Stimulated activated CD8-positive, alpha-beta memory T cell treated with anti-CD3 and anti-CD28 coated beads, Interleukin-7, amount 100 ng/mL, for 4 hours (primary cell): ENCODE measurements around the gene CCNB3.

ENCODE experiments used
- DNase-seq, 2 donors: peaks; one replicate each; pipeline ENCODE4 v3.0.0-alpha.2; 2020; ENCODE audit warnings: low read depth in 2 of 2

Gene CCNB3

GRCh38 chrX:50343917-50344316, 139.4 kb downstream of the CCNB3 start:
- no peak for DNase-seq

DNA sequence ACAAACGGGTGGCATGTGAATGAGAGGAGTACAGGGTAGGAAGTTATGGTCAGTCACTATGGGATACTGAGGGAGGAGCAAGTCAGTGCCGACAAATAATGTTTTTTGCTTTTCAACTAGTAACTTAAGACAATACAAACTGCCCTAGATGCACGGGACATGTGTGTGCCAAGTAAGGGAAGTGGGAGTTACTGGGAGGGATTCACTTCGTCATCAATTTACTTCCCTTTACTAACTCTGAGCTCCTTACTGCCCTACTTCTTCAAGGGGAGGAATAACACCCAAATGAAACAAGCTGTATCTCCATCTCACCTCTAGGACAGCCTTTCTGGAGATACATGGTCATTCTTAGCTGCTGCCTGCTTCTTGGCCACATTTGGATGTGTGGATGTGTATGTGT, 168.4 kb downstream of the CCNB3 start:
- no peak for DNase-seq

DNA sequence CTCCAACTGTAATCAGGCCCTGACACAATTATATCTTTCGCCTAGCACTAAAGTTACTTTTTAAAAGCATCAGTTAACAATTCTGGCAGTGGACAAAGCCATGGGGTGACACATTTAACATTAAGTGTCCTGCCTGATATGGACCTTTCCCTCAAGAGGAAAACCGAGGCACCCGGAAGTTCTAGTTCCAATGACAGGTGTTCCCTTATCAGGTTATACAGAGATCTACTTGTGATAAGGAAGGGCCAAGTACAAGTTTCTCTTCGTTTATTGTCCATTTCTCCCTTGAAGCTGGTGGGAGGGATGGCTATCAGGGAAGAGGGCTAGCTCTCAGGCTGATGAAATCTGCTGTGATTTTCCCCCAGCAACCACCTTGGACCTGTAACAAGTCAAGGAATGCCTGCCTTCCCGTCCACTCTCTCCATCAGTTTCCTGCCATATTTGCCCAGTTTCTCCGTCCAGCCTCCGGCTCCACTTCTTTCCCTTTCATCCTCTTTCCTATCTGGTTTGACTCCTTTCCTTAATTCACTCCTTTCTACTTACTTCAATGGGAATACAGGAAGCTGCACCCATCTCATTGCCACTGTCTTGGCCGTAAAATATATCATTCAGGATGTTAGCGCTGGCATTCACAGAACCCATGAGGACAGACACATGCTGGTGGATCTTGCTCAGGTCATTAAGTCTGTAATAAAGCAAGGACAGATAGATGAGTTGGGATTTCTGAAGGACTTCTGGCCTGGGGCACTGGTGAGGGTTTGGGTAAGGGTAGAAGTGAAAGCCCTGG, 171.1 kb downstream of the CCNB3 start:
- DNase-seq: no peak

DNA sequence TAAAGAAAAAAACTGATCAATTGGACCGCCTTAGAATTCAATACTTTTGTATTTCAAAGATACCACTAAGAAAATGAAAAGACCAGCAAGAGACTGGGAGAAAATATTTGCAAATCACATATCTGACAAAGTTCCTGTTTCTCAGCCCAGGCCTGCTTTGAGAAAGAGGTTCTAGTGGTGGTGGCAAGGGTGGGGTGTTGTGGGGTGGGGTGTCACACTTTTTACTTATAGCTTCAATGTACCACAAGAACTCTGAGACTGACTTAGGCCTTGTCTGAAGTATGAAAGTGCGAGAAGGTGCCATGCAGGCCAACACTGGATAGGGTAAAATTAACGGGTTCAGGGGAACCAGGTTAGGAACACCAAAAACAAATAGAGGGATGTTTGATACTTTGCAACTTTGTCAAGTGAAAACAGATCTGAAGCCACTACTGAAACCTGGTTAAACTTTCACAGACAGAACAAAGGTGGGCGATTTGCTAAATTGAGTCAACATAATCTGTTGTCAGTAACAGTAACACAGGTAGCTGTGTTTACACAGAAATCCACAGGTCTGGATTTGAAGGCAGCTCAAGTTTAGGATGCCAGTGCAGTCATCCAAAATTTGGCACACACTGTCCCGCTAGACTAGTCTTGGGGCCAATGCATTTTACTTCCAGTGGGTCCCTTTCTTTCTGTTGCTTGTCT, 177.3 kb downstream of the CCNB3 start:
- no peak for DNase-seq

DNA sequence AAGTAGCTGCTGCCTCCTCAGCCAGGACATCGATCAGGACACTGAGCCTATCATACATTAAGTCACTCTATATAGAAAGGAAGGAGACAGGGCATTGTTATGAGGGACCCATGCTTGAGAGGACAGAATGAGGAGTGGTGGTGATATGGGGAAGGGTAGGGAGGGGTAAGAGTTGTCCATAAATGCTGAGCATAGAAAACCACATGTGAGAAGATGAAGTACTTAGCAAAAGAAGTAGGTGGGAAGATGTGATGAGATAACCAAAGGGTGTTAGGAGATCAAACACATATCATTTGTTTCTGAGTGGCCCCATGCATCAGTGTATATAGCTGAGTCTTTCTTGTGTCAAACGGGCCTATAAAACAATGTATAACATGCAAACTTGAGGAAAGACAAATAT, 182.0 kb downstream of the CCNB3 start:
- DNase-seq: no peak

DNA sequence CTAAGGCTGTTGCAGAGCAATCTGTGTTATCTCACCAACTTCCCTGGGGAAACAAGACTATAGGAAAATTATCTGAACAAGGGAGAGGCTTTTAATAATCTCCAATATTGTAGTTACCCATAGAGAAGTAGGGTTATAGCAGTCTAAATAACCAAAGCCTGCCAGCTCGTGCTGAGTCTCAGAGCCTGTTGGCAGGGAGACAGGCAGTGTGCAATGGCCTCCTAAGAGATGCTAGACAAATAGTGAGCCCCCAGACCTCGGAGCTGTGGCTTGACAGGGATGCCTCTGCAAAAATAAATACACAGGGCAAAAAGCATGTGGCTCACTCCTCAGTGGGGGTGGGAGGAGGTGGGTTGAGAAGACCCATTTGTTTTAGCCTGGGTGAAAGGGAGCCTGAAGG, 189.3 kb downstream of the CCNB3 start:
- DNase-seq: no peak
